Suprapubic skin (tissue), 4 donors: ENCODE measurements around the gene FOXF1. TPM values are rescaled to one million over a fixed set of nuclear protein-coding genes. Genes with fewer than 3 reads are reported as not detected.

Source experiments
- DNase-seq, 2 donors: peaks; one replicate each; pipeline ENCODE4 v3.0.0-alpha.2; 2019; ENCODE audit warnings: low spot score in 2 of 2
- H3K27ac ChIP-seq: fragments of 200-600 bp; sonication (generic); one replicate; pipeline ENCODE4 v1.5.1; 2019
- H3K27me3 ChIP-seq: fragments of 200-600 bp; sonication (generic); one replicate; pipeline ENCODE4 v1.5.1; 2019
- H3K36me3 ChIP-seq: fragments of 200-600 bp; sonication (generic); one replicate; pipeline ENCODE4 v1.5.1; 2019
- H3K4me1 ChIP-seq: fragments of 200-600 bp; sonication (generic); one replicate; pipeline ENCODE4 v1.5.1; 2019
- H3K4me3 ChIP-seq: fragments of 200-600 bp; sonication (generic); one replicate; pipeline ENCODE4 v1.5.1; 2019; ENCODE audit warnings: mild to moderate bottlenecking
- H3K9me3 ChIP-seq: fragments of 200-600 bp; sonication (generic); one replicate; pipeline ENCODE4 v1.5.1; 2019
- EP300 ChIP-seq: sonication (generic); formaldehyde crosslinking; IDR thresholded peaks from one replicate; pipeline ENCODE4 v1.6.1; 2017; ENCODE audit warnings: antibody characterized with exemption
- POLR2A ChIP-seq, 2 donors: fragments of 450-650 bp; IDR thresholded peaks; one replicate each; pipeline ENCODE4 v1.6.1; 2017; ENCODE audit warnings: antibody characterized with exemption in 2 of 2, mild to moderate bottlenecking in 2 of 2, moderate library complexity in 2 of 2
- POLR2AphosphoS5 ChIP-seq, 3 donors: sonication (generic); formaldehyde crosslinking; IDR thresholded peaks; one replicate each; pipeline ENCODE4 v1.6.1; 2017; ENCODE audit warnings: antibody characterized with exemption in 3 of 3
- WGBS: methylation state at CpG from one replicate; pipeline ENCODE4 v1.1.5; 2018; 5-methylcytosine and 5-hydroxymethylcytosine counted together
- total RNA-seq, 4 donors: library from RNA; depleted of rRNA; stranded (reverse); fragments of >200 nt; gene quantifications; one replicate each; pipeline ENCODE4 v1.1.0, GENCODE V29; 2016
- TF ChIP-seq, protein P1 (sequence below), 2 donors: fragments of 200-600 bp in 1 of 2; fragments of 450-650 bp in 1 of 2; sonication (generic) in 1 of 2; IDR thresholded peaks; one replicate each; pipeline ENCODE4 v1.5.1; 2016 to 2019; ENCODE audit warnings: antibody characterized with exemption in 2 of 2, mild to moderate bottlenecking in 1 of 2, moderate library complexity in 1 of 2

FOXF1 gene
- total RNA-seq, 4 donors from 2014 or later = 0.11 to 0.59 (median 0.21) TPM; not detected in 1

DNA sequence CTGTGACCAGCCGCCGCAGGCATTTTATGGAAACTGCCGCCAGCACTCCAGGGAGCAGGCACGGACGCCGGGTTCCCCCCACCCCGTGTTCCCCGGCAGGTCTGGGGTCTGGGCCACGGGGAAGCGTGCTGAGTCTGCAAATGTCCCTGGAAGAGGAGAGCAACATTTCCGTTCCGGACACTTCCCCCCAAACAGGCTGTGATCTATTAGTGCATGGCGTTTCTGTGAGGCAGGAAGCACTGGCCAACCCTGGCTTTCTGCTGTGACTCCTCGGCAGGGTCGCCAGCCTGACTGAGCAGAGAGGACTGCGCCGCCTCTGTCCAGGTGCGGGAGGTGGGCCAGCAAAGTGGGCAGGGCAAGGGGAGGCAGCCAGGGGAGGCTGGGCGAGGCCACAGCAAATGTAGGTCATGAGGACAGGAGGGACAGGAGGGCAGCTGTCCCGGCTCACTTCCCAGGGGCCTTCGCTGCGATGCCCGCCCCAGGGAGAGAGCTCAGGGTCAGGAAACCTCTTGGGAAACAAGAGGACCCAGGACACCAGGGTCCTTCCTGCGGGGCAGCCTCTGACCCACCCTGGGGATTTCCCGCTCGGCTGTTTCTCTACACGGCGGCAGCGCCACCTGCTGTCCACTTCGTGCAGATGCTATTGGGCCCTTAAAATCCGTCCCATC lies 9.5 kb downstream of the FOXF1 start:
- no peak for DNase-seq
- TF ChIP-seq, protein P1, sequence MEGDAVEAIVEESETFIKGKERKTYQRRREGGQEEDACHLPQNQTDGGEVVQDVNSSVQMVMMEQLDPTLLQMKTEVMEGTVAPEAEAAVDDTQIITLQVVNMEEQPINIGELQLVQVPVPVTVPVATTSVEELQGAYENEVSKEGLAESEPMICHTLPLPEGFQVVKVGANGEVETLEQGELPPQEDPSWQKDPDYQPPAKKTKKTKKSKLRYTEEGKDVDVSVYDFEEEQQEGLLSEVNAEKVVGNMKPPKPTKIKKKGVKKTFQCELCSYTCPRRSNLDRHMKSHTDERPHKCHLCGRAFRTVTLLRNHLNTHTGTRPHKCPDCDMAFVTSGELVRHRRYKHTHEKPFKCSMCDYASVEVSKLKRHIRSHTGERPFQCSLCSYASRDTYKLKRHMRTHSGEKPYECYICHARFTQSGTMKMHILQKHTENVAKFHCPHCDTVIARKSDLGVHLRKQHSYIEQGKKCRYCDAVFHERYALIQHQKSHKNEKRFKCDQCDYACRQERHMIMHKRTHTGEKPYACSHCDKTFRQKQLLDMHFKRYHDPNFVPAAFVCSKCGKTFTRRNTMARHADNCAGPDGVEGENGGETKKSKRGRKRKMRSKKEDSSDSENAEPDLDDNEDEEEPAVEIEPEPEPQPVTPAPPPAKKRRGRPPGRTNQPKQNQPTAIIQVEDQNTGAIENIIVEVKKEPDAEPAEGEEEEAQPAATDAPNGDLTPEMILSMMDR (IDR thresholded peaks at IDR 0.05) = peak; percentile 73 to 84
- no peak for TF ChIP-seq EP300
- Histone ChIP-seq H3K4me3 (no peak overlapping the region), H3K36me3 (no peaks in the 10 kb centered on the region), H3K4me1 (peaks cover 20% of the 10 kb centered on the region), H3K27me3 (peaks cover 84% of the 10 kb centered on the region), H3K9me3 (no peaks in the 10 kb centered on the region), H3K27ac (no peak overlapping the region)
- 10% methylated on average over 21 of the region's 31 CpGs for WGBS

DNA sequence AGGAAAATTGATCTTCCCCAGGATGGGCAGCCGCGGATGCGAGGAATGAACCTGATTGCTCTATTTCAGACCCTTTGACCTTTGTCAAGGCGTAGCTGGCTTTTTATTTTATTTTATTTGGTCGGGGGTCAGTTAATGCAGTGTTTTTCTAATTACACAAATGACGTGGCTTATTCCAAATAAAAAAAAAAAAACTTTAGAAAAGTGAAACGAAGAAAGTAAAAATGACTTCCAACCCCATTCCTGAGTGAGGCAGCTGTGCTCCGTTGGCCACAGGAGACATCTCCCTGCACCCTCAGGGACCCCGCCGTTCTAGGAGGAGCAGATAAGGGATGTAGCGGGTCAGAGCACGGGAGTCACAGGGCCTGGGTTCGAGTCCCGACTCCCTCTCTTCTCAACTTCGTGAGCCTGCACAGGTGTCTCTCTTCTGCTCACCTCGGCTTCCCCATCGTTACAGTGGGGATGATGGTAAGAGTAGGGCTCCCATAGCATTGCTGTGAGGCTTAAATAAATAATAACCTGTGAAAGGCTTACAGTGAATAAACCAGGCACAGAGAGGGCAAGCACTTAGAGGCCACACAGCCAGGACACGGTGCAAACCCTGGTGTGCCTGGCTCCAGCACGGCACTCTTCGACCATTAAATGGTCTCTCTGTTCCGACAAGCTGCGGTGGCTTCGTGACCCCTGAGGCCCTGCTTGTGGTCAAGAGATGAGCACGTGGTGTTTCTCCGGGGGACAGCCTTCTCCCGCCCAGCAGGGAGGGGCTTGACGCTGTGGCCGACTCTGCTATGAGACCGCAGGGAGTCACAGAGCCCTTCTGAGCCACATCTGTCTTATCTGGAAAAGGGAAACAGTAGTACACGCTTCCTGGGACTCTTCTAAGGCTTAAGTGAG lies 10.2 kb downstream of the FOXF1 start:
- no peak overlapping the region for H3K4me3 ChIP-seq
- H3K27me3 ChIP-seq = peaks cover 76% of the 10 kb centered on the region
- no peak for DNase-seq
- peaks cover 18% of the 10 kb centered on the region for H3K4me1 ChIP-seq
- TF ChIP-seq EP300 = no peak
- no peak for TF ChIP-seq POLR2A (IDR thresholded peaks at IDR 0.05)
- TF ChIP-seq POLR2AphosphoS5 (IDR thresholded peaks at IDR 0.05) = no peak
- TF ChIP-seq, protein P1 (IDR thresholded peaks at IDR 0.05) = no peak
- H3K36me3 ChIP-seq = no peaks in the 10 kb centered on the region
- no peak overlapping the region for H3K27ac ChIP-seq
- no peaks in the 10 kb centered on the region for H3K9me3 ChIP-seq
- 48% methylated on average over 24 of the region's 30 CpGs for WGBS

DNA sequence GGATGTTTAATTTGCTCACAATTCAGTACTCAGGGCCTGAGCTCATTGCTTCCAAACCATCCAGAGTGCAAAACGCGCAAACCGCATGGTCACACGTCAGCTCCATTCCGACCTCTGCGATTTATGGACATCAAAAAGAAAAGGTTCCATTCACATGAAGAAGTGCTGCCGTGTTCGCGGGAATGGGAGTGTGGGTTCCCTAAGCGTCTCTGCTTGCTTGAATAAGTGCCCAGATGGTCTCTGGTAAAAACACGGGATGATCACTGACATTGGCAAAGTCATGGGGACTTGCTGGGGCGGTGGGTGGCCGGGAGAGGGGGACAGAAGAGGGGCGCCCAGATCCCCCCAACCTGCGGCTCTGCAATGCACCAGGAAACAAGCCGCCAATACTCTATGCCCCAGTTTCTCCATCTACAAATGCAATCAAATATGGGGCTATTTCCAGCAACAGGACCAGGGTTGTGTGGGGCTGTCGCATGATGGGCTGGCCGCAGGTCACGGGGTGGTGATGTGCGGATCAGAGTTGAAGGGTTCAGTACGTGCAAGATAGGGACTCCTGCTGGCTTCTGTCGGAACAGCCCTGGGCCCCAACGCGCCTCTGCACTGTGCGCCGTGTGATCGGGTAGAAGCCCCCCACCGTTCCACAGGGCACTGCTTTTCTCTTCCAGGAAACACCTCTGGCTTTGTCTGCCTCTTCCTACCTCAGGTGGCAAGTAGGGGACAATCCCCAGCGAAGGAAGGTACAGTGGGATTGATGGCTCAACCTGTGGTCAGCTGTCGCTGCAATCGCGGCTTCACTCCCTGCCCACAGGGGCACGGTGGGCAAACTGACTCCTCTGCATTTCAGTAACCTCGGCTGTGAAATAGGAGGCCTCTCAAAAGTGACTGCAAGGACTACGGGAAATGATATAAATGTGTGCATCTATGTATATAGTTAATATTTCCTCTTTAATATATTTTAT lies 11.2 kb downstream of the FOXF1 start:
- H3K9me3 ChIP-seq = no peaks in the 10 kb centered on the region
- WGBS = 76% methylated on average over 33 of the region's 35 CpGs
- H3K4me3 ChIP-seq = no peak overlapping the region
- no peak overlapping the region for H3K27ac ChIP-seq
- H3K4me1 ChIP-seq = peaks cover 11% of the 10 kb centered on the region
- TF ChIP-seq, protein P1 (IDR thresholded peaks at IDR 0.05) = no peak
- TF ChIP-seq EP300 = no peak
- TF ChIP-seq POLR2A (IDR thresholded peaks at IDR 0.05) = no peak
- DNase-seq = no peak
- peaks cover 67% of the 10 kb centered on the region for H3K27me3 ChIP-seq
- no peaks in the 10 kb centered on the region for H3K36me3 ChIP-seq

DNA sequence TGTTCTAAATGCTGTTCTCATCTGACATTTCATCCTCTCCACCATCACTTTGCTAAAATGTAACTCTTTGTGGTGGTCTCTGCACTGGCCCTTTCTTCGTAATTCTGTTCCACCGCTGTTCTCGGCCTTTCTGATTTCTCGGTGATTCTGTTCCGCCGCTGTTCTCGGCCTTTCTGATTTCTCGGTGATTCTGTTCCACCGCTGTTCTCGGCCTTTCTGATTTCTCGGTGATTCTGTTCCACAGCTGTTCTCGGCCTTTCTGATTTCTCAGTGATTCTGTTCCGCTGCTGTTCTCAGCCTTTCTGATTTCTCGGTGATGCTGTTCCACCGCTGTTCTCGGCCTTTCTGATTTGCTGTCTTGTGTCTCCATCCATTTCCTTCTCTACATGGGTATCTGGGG lies 12.3 kb downstream of the FOXF1 start:
- TF ChIP-seq POLR2A (IDR thresholded peaks at IDR 0.05) = no peak
- TF ChIP-seq POLR2AphosphoS5 (IDR thresholded peaks at IDR 0.05) = no peak
- TF ChIP-seq, protein P1 (IDR thresholded peaks at IDR 0.05) = no peak
- TF ChIP-seq EP300 = no peak
- WGBS = 80% methylated on average over 16 of the region's 16 CpGs

More for the DNA sequence above, 12.3 kb downstream of the FOXF1 start:
- DNase-seq = no peak
- H3K27me3 ChIP-seq = peaks cover 56% of the 10 kb centered on the region
- no peaks in the 10 kb centered on the region for H3K36me3 ChIP-seq
- peaks cover 11% of the 10 kb centered on the region for H3K4me1 ChIP-seq
- no peaks in the 10 kb centered on the region for H3K9me3 ChIP-seq
- no peak overlapping the region for H3K4me3 ChIP-seq
- no peak overlapping the region for H3K27ac ChIP-seq
